ENCODE results near the gene RUSF1.

DNA sequence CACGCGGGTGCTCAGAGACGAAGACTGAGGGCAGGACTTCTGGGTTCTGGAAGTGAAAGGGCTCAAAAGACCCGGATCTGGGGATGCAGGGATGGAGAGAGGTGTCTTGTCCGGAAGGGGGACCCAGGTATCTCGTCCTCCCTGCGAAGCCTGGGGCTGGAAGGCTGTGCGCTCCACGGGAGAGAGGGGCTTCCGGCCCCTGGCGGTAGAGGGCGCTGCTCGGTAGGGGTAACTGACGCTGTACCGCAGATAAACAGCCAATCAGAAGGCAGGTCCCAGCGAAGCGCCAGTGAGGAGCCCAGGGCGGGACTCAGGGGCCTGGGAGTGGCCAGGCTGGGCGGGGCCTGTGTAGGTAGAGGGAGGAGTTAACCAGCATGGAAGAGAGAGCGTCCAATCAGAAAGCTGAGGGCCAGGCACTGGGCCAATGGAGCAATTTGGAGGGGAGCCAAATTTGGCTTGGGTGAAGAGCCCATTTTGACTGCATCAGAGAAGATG is 35.4 kb downstream of the RUSF1 start:
- no peak for TF ChIP-seq SUZ12 (IDR thresholded peaks at IDR 0.05; ENCODE audit: extremely low read depth, insufficient read depth, insufficient read length)
- TF ChIP-seq YY1 (IDR thresholded peaks at IDR 0.05; ENCODE audit: insufficient read depth, insufficient read length): no peak
- no peak for TF ChIP-seq ZNF274 (IDR thresholded peaks at IDR 0.05; ENCODE audit: low read depth, low read length)
